SU-DHL-6 (cell line): Measurements from ENCODE around the gene FAM9B.

ENCODE experiments used
- EZH2phosphoT487 ChIP-seq: fragments of 200-600 bp; sonication (generic), shearing (Covaris generic); conservative IDR thresholded peaks from 2 replicates; pipeline ENCODE4 v1.6.1; 2018; ENCODE audit warnings: mild to moderate bottlenecking, antibody characterized with exemption, low read length, moderate library complexity, mixed read lengths
- TF ChIP-seq, protein P1 (sequence below): fragments of 200-600 bp; sonication (generic); IDR thresholded peaks from one replicate; pipeline ENCODE4 v1.5.1; 2017; ENCODE audit warnings: antibody characterized with exemption, mild to moderate bottlenecking, low read length, moderate library complexity; ENCODE audit not compliant: insufficient read depth, poor library complexity, severe bottlenecking

DNA sequence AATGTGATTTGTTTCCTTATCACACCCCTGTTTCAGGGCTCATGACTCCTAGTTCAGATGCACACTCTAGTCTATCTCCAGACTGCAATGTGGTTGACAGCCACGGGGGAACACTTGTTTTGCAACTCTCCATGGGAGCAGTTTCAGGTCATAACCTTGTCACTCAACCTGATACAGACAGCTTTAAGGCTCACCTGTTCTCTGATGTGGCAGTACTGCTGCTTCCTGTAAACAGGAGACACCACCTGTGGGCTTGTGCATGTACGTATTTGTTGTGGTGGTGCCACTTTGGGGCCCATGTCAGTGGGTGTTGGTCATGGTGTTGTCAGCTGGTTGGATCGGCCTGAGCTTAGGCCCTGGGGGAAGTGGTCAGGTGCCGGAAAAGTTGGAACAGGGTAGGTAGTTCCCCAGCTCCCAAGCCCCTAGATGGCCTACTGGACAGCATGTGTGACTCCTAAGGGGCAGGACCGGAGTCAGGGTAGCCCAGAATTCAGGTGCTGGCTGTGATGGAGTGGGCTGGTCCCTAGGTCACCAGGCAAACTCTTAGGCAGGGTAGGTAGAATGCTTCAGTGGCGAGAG is 46.2 kb downstream of the FAM9B start:
- TF ChIP-seq, protein P1, sequence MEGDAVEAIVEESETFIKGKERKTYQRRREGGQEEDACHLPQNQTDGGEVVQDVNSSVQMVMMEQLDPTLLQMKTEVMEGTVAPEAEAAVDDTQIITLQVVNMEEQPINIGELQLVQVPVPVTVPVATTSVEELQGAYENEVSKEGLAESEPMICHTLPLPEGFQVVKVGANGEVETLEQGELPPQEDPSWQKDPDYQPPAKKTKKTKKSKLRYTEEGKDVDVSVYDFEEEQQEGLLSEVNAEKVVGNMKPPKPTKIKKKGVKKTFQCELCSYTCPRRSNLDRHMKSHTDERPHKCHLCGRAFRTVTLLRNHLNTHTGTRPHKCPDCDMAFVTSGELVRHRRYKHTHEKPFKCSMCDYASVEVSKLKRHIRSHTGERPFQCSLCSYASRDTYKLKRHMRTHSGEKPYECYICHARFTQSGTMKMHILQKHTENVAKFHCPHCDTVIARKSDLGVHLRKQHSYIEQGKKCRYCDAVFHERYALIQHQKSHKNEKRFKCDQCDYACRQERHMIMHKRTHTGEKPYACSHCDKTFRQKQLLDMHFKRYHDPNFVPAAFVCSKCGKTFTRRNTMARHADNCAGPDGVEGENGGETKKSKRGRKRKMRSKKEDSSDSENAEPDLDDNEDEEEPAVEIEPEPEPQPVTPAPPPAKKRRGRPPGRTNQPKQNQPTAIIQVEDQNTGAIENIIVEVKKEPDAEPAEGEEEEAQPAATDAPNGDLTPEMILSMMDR = no peak
- TF ChIP-seq EZH2phosphoT487 = no peak
